A549 (cell line): ENCODE results near the gene HBZ. TPM values are rescaled to one million over a fixed set of nuclear protein-coding genes. Genes with fewer than 3 reads are reported as not detected.

Experiments
- ATAC-seq, 2 experiments: fragments of 200-7000 bp in 1 of 2; fragments of >200 bp in 1 of 2; cut with Nextera tagmentation in 1 of 2; cut with Tn5 transposase in 1 of 2; 3 replicates each; pipeline versions ENCODE4 v1.8.0 to v1.9.1; 2018 to 2020; ENCODE audit warnings: mild to moderate bottlenecking in 1 of 2, moderate library complexity in 1 of 2
- CTCF ChIA-PET: fragments of 300-600 bp; sonication (Branson Sonifier 250); formaldehyde crosslinking; extraction: SDS; loops from one replicate; lab custom pipeline; 2021; ENCODE audit warnings: antibody characterized with exemption, inconsistent platforms; lab: Yijun Ruan, JAX
- POLR2A ChIA-PET: fragments of 350-600 bp; formaldehyde crosslinking; extraction: SDS; loops from one replicate; lab custom pipeline; 2021; ENCODE audit warnings: antibody characterized with exemption, inconsistent platforms; lab: Yijun Ruan, JAX
- DNase-seq, 2 experiments: peaks; one replicate each; pipeline versions ENCODE4 v3.0.0 to v3.0.0-alpha.2; 2011 to 2016; ENCODE audit warnings: low read depth in 1 of 2, low spot score in 1 of 2
- FAIRE-seq: peaks from 2 replicates; lab custom pipeline; 2011; peaks lifted over from hg19 to GRCh38; lab: Jason Lieb, UNC
- H3K27ac ChIP-seq, 2 experiments: fragments of >200 bp; sonication (Bioruptor Twin); formaldehyde crosslinking; 3 replicates each; pipeline ENCODE4 v1.5.1; 2016 to 2017
- H3K4me1 ChIP-seq: fragments of >200 bp; sonication (Bioruptor Twin); formaldehyde crosslinking; 3 replicates; pipeline ENCODE4 v1.6.1; 2016
- H3K4me2 ChIP-seq: fragments of >200 bp; sonication (Bioruptor Twin); formaldehyde crosslinking; 3 replicates; pipeline ENCODE4 v1.6.1; 2016
- H3K4me3 ChIP-seq: fragments of >200 bp; sonication (Bioruptor Twin); formaldehyde crosslinking; 3 replicates; pipeline ENCODE4 v1.5.1; 2016
- H3K9me3 ChIP-seq: fragments of >200 bp; sonication (Bioruptor Twin); formaldehyde crosslinking; 3 replicates; pipeline ENCODE4 v1.6.1; 2016
- BCL3 ChIP-seq: fragments of >200 bp; sonication (Bioruptor Twin); formaldehyde crosslinking; IDR thresholded peaks from 3 replicates; pipeline ENCODE4 v1.6.1; 2016
- BHLHE40 ChIP-seq: IDR thresholded peaks from 2 replicates; pipeline ENCODE4 v1.6.1; 2012; ENCODE audit warnings: low read depth, low read length, inconsistent platforms
- CBX2 ChIP-seq: fragments of 200-600 bp; sonication (generic); IDR thresholded peaks from 2 replicates; pipeline ENCODE4 v1.6.1; 2016; ENCODE audit warnings: low read depth, mild to moderate bottlenecking, borderline replicate concordance
- CHD2 ChIP-seq: fragments of 150-350 bp; IDR thresholded peaks from 2 replicates; pipeline ENCODE4 v1.6.1; 2014; ENCODE audit warnings: low read length; ENCODE audit not compliant: partially characterized antibody
- CHD4 ChIP-seq: fragments of 200-600 bp; sonication (generic); IDR thresholded peaks from 2 replicates; pipeline ENCODE4 v1.6.1; 2016; ENCODE audit warnings: antibody characterized with exemption, mild to moderate bottlenecking, borderline replicate concordance
- CTCF ChIP-seq: fragments of >200 bp; sonication (Bioruptor Twin); formaldehyde crosslinking; IDR thresholded peaks from 3 replicates; pipeline ENCODE4 v1.5.1; 2016
- E2F6 ChIP-seq: IDR thresholded peaks from 2 replicates; pipeline ENCODE4 v1.6.1; 2012; ENCODE audit warnings: low read depth, borderline replicate concordance
- EHF ChIP-seq: fragments of 250-450 bp; sonication (Bioruptor Pico); IDR thresholded peaks from 2 replicates; pipeline ENCODE4 v1.5.0; 2020; ENCODE audit warnings: mild to moderate bottlenecking
- ESRRA ChIP-seq: fragments of 150-350 bp; IDR thresholded peaks from 2 replicates; pipeline ENCODE4 v1.6.1; 2014; ENCODE audit warnings: mild to moderate bottlenecking, low read length, borderline replicate concordance
- FOSB ChIP-seq: fragments of 250-450 bp; sonication (Bioruptor Pico); IDR thresholded peaks from 2 replicates; pipeline ENCODE4 v1.5.0; 2020; ENCODE audit warnings: mild to moderate bottlenecking, moderate library complexity
- GATA3 ChIP-seq: IDR thresholded peaks from 2 replicates; pipeline ENCODE4 v1.6.1; 2012; ENCODE audit warnings: borderline replicate concordance
- HDAC2 ChIP-seq: fragments of 200-600 bp; sonication (generic); IDR thresholded peaks from 2 replicates; pipeline ENCODE4 v1.6.1; 2016
- HES2 ChIP-seq: fragments of >200 bp; sonication (Bioruptor Twin); formaldehyde crosslinking; IDR thresholded peaks from 2 replicates; pipeline ENCODE4 v1.6.1; 2016
- HMGXB4 ChIP-seq: fragments of 250-450 bp; sonication (Bioruptor Pico); IDR thresholded peaks from 2 replicates; pipeline ENCODE4 v1.5.0; 2021; ENCODE audit warnings: mild to moderate bottlenecking, moderate library complexity, borderline replicate concordance
- HOXB5 ChIP-seq: fragments of 250-450 bp; sonication (Bioruptor Pico); IDR thresholded peaks from 2 replicates; pipeline ENCODE4 v1.5.0; 2020; ENCODE audit warnings: mild to moderate bottlenecking, moderate library complexity
- JUNB ChIP-seq: fragments of >200 bp; sonication (Bioruptor Twin); formaldehyde crosslinking; IDR thresholded peaks from 2 replicates; pipeline ENCODE4 v1.6.1; 2016
- KDM1A ChIP-seq: fragments of 200-600 bp; sonication (generic); IDR thresholded peaks from 2 replicates; pipeline ENCODE4 v1.6.1; 2016; ENCODE audit warnings: low read depth, mild to moderate bottlenecking
- KDM5A ChIP-seq: fragments of 200-600 bp; sonication (generic); IDR thresholded peaks from 2 replicates; pipeline ENCODE4 v1.6.1; 2016; ENCODE audit warnings: antibody characterized with exemption, mild to moderate bottlenecking
- NFE2L2 ChIP-seq: fragments of 150-350 bp; conservative IDR thresholded peaks from 2 replicates; pipeline ENCODE4 v1.6.1; 2014; ENCODE audit warnings: low read length
- NR3C1 ChIP-seq: fragments of >200 bp; sonication (Bioruptor Twin); formaldehyde crosslinking; IDR thresholded peaks from 3 replicates; pipeline ENCODE4 v1.6.1; 2017
- PBX3 ChIP-seq: IDR thresholded peaks from 2 replicates; pipeline ENCODE4 v1.6.1; 2012
- POLR2A ChIP-seq: IDR thresholded peaks from 2 replicates; pipeline ENCODE4 v1.6.1; 2012; ENCODE audit warnings: mild to moderate bottlenecking, low read length
- RAD21 ChIP-seq, 2 experiments: fragments of >200 bp in 1 of 2; sonication (Bioruptor Twin) in 1 of 2; formaldehyde crosslinking in 1 of 2; IDR thresholded peaks in 1 of 2; conservative IDR thresholded peaks in 1 of 2; 2 replicates in 1 of 2; 3 replicates in 1 of 2; pipeline ENCODE4 v1.6.1; 2012 to 2018; ENCODE audit warnings: inconsistent platforms in 1 of 2
- RARB ChIP-seq: fragments of 250-450 bp; sonication (Bioruptor Pico); IDR thresholded peaks from 2 replicates; pipeline ENCODE4 v1.8.0; 2021; ENCODE audit warnings: mild to moderate bottlenecking, moderate library complexity
- RCOR1 ChIP-seq: fragments of 150-350 bp; IDR thresholded peaks from 2 replicates; pipeline ENCODE4 v1.6.1; 2014; ENCODE audit warnings: antibody characterized with exemption, low read length, low read depth
- RFX5 ChIP-seq: fragments of 450-650 bp; IDR thresholded peaks from 2 replicates; pipeline ENCODE4 v1.7.1; 2014; ENCODE audit warnings: antibody characterized with exemption, mild to moderate bottlenecking, moderate library complexity
- RNF2 ChIP-seq: fragments of 200-600 bp; sonication (generic); IDR thresholded peaks from 2 replicates; pipeline ENCODE4 v1.6.1; 2016; ENCODE audit warnings: low read depth, mild to moderate bottlenecking, antibody characterized with exemption, moderate library complexity, borderline replicate concordance
- SMC3 ChIP-seq: fragments of >200 bp; sonication (Bioruptor Twin); formaldehyde crosslinking; IDR thresholded peaks from 3 replicates; pipeline ENCODE4 v1.6.1; 2018; ENCODE audit warnings: inconsistent platforms
- TFCP2L1 ChIP-seq: fragments of 250-450 bp; sonication (Bioruptor Pico); IDR thresholded peaks from 2 replicates; pipeline ENCODE4 v1.5.0; 2021; ENCODE audit warnings: mild to moderate bottlenecking
- TP53 ChIP-seq: fragments of 250-450 bp; sonication (Bioruptor Pico); IDR thresholded peaks from 2 replicates; pipeline ENCODE4 v1.5.0; 2021; ENCODE audit warnings: mild to moderate bottlenecking, moderate library complexity
- USF2 ChIP-seq: fragments of 450-650 bp; IDR thresholded peaks from 2 replicates; pipeline ENCODE4 v1.6.1; 2014; ENCODE audit warnings: antibody characterized with exemption
- ZC3H11A ChIP-seq: fragments of 450-650 bp; IDR thresholded peaks from 2 replicates; pipeline ENCODE4 v1.6.1; 2014; ENCODE audit warnings: antibody characterized with exemption, mild to moderate bottlenecking
- ZFP36 ChIP-seq: fragments of 450-650 bp; IDR thresholded peaks from 2 replicates; pipeline ENCODE4 v1.6.1; 2014; ENCODE audit warnings: borderline replicate concordance; ENCODE audit not compliant: partially characterized antibody
- WGBS: methylation state at CpG from one replicate; pipeline ENCODE4 v1.1.6; 2017; ENCODE audit errors: missing lambda C conversion rate; 5-methylcytosine and 5-hydroxymethylcytosine counted together
- polyA plus RNA-seq, 4 experiments: library from polyadenylated mRNA; depleted of rRNA in 3 of 4; stranded (reverse); fragments of >200 nt; fragmentation: RNase III in 1 of 4; extraction: RNeasy Plus Mini Kit Qiagen cat#74134 plus additional on column Dnase treatment in 1 of 4; gene quantifications; 2 replicates in 3 of 4; 3 replicates in 1 of 4; pipeline ENCODE4 v1.2.3, GENCODE V29; 2011 to 2017

The HBZ gene
- polyA plus RNA-seq, 2 of the 4 experiments (the other 2 are of a cell fraction) = not detected

- Histone ChIP-seq H3K4me1 (peaks cover 9% of the 10 kb centered on the region; the same call in 1 of the 3 replicates), H3K4me3 (peak overlapping the region; percentile 48), H3K9me3 (no peaks in the 10 kb centered on the region), H3K4me2 (peak overlapping the region; percentile 100), H3K27ac (peak overlapping the region; percentile 56 to 82; a peak in 5 of 6 replicates)
- WGBS = under 1% methylated on average over 22 of the region's 89 CpGs
- ATAC-seq (peak; percentile 71 to 78), DNase-seq (peak; percentile 49 to 88), FAIRE-seq (no peak)
- ChIA-PET POLR2A (interaction anchor here (1.0 to 1.6 kb wide), 2 partner anchors 74 to 114 kb away, joined by 4 to 7 read pairs; no protein-coding TSS in a partner anchor), CTCF (interaction anchor here (0.6 to 5.8 kb wide), 66 partner anchors 11 to 200 kb away, joined by 3 to 104 read pairs (median 4); partner anchors contain the start of genes FAM234A, HBM and RHBDF1)
- TF ChIP-seq KDM1A (no peak), HOXB5 (peak; percentile 50; the same call in 1 of the 2 replicates), HDAC2 (0 out of 2 replicates have a peak, but pooled peaks have one; percentile 47), CTCF (no peak; the same call in 2 of the 3 replicates), HMGXB4 (CRISPR knock-in tag) (no peak), BCL3 (0 out of 3 replicates have a peak, but pooled peaks have one; percentile 22), CHD2 (peak; percentile 82), RFX5 (peak; percentile 19; the same call in 1 of the 2 replicates), RNF2 (peak; percentile 94; the same call in 1 of the 2 replicates), ZC3H11A (no peak), NR3C1 (no peak), CBX2 (no peak), TP53 (CRISPR knock-in tag) (no peak), HES2 (no peak), RARB (CRISPR knock-in tag) (no peak), GATA3 (peak; percentile 67), JUNB (no peak), CHD4 (no peak), RAD21 (conservative IDR thresholded peaks at IDR 0.05 in 1 of 2, IDR thresholded peaks at IDR 0.05 in 1 of 2) (peak in 1 of 2 experiments; percentile 83; a peak in 3 of 5 replicates), POLR2A (no peak), ESRRA (no peak), NFE2L2 (no peak), FOSB (peak; percentile 86; the same call in 1 of the 2 replicates), PBX3 (peak; percentile 51; the same call in 1 of the 2 replicates), RCOR1 (no peak), ZFP36 (no peak), E2F6 (peak; percentile 99), SMC3 (no peak), USF2 (no peak), EHF (CRISPR knock-in tag) (no peak), KDM5A (no peak), BHLHE40 (no peak), TFCP2L1 (peak; percentile 88)
Measured at GRCh38 chr16:180681-181564, 28.5 kb downstream of the HBZ start.
